Fibroblast of the aortic adventitia (primary cell): ENCODE data around the gene PTOV1. TPM values are rescaled to one million over a fixed set of nuclear protein-coding genes. Genes with fewer than 3 reads are reported as not detected.
A peak's percentile ranks its signal among the peaks of the same experiment; 100 is the strongest.

ENCODE experiments used
- DNase-seq: peaks from one replicate; pipeline ENCODE4 v3.0.0-alpha.2; 2010; ENCODE audit warnings: low read depth
- H3K4me3 ChIP-seq: 2 replicates; pipeline ENCODE4 v1.5.1; 2011; ENCODE audit warnings: low read depth, mild to moderate bottlenecking, control low read depth, low read length, moderate library complexity
- total RNA-seq: library from RNA; depleted of rRNA; stranded (reverse); fragments of >200 nt; gene quantifications from 2 replicates; pipeline ENCODE4 v1.2.3, GENCODE V29; 2012; ENCODE audit warnings: low replicate concordance
- TF ChIP-seq, protein P1 (sequence below): IDR thresholded peaks from 2 replicates; pipeline ENCODE4 v1.5.1; 2011; ENCODE audit warnings: mild to moderate bottlenecking, low read length, control low read depth, inconsistent platforms; ENCODE audit not compliant: insufficient read depth

The PTOV1 gene
- total RNA-seq, 1 donor: 46.2 TPM

DNA sequence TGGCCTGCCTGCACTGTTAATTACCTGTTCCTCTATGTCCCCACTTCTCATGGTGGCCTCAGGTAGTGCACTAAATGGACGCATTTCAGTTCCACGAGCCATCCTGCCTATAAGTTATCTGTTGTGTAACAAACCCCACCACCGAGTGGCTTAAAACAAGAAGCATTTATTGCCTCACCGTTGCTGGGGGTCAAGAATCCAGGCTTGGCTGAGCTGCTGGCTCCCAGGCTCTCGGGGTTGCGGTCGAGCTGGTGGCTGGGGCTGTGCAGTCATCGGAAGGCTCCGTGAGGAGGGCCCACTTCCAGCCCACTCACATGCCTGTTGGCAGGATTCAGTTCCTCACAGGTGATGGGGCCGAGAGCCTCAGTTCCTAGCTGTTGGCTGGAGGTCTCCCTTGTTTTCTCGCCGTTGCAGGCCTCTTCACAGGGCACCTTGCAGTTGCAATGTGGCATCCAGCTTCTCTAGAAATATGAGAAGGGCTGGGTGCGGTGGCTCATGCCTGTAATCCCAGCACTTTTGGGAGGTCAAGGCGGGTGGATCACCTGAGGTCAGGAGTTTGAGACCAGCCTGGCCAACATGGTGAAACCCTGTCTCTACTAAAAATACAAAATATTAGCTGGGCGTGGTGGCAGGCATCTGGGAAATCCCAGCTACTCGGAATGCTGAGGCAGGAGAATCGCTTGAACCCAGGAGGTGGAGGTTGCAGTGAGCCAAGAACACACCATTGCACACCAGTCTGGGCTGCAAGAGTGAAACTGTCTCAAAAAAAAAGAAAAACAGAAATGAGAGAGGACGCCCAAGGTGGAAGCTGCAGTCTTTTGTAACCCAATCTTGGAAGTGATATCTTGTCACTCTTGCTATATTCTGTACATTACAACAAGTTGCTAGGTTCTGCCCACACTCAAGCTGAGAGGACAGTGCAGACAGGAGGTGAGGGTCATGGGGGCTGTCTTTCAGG, 6.5 kb upstream of the PTOV1 start:
- DNase-seq: no peak
- TF ChIP-seq, protein P1, sequence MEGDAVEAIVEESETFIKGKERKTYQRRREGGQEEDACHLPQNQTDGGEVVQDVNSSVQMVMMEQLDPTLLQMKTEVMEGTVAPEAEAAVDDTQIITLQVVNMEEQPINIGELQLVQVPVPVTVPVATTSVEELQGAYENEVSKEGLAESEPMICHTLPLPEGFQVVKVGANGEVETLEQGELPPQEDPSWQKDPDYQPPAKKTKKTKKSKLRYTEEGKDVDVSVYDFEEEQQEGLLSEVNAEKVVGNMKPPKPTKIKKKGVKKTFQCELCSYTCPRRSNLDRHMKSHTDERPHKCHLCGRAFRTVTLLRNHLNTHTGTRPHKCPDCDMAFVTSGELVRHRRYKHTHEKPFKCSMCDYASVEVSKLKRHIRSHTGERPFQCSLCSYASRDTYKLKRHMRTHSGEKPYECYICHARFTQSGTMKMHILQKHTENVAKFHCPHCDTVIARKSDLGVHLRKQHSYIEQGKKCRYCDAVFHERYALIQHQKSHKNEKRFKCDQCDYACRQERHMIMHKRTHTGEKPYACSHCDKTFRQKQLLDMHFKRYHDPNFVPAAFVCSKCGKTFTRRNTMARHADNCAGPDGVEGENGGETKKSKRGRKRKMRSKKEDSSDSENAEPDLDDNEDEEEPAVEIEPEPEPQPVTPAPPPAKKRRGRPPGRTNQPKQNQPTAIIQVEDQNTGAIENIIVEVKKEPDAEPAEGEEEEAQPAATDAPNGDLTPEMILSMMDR: no peak
- no peak overlapping the region for H3K4me3 ChIP-seq

DNA sequence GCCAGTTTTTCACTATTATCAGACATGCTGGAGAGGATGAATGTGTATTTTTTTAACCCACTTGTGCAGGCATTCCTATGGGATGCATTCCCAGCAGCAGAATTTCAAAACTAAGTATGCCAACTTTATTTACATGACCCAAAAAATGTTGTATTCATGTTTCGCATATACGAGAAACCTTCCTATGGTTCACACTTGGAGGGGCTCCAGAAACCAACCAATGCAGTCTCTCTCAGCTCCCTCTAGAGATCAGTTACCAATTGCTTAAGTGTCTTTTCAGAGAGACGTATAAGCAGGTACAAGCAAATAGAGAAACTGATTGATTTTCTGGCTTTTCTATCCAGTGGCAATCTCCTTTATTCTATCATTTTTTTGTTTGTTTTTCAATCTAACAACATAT, 5.5 kb upstream of the PTOV1 start:
- no peak overlapping the region for H3K4me3 ChIP-seq
- no peak for DNase-seq
- TF ChIP-seq, protein P1: no peak

DNA sequence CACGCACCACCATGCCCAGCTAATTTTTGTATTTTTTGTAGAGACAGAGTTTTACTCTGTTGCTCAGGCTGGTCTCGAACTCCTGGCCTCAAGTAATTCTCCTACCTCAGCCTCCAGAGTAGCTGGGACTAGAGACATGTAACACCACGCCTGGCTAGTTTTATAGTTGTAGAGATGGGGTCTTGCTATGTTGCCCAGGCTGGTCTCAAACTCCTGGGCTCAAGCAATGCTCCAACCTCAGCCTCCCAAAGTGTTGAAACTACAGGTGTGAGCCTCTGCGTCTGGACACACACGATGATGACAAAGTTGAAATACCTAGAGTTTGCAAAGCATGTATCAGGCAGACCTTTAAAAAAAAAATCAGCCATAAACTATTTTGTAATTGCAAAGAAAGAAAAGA, 4.6 kb upstream of the PTOV1 start:
- no peak overlapping the region for H3K4me3 ChIP-seq

DNA sequence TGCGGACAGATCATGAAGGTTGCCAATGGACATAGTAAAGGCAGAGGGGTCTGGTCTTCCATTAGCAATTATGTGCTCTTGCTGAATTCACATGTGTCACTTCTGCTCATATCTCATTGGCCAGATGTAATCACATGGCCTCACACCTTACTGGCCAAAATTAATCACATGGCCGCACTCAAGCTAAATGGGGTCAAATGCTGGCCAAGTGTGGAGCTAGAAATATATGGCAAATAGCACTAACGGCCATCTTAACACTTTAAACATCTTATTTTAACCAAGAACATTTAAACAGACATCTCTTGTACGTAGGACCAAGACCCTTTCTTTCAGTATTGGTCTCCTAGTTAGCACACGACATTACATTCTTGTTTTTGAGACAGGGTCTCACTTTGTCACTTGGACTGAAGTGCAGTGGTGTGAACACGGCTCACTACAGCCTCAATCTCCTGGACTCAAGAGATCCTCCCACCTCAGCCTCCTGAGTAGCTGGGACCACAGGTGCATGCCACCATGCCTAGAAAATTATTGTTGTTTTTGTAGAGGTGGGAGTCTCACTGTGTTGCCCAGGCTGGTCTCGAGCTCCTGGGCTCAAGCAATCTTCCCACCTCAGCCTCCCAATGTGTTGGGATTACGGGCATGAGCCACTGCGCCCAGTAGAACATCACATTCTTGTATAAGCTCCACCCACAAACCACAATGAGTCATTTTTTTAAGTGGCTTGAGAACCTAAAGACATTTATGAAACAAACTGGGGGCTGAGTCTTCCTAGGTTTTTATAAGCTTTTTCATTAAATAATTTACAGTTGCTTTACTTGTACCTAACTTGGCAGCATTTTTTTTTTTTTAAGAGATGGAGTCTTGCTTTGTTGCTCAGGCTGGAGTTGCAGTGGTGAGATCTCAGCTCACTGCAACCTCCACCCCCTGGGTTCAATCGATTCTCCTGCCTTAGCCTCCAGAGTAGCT, 2.9 kb upstream of the PTOV1 start:
- TF ChIP-seq, protein P1: no peak

More for the DNA sequence above, 4.6 kb upstream of the PTOV1 start:
- no peak for DNase-seq
- TF ChIP-seq, protein P1: no peak

DNA sequence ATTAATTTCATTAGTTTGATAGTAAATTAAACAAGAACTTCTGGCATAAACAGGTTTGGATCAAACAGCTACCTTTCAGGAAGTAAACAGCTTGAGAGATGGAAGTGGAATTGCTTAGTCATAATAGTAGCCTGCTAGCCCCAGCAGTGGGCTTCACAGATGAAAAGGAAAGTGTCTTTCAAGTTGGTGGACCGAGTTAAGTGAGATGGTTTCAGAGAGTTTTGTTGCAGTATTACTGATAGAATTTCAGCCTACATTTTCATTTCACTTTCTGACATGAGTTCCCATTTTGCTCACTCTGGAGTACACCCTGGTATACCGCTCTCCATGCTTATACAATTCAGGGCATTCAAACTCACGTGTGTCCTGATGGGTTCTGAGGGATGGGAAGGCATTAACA, 2.0 kb upstream of the PTOV1 start:
- TF ChIP-seq, protein P1: no peak
- no peak for DNase-seq
- H3K4me3 ChIP-seq: no peak overlapping the region

More for the DNA sequence above, 2.9 kb upstream of the PTOV1 start:
- H3K4me3 ChIP-seq: no peak overlapping the region
- DNase-seq: peak; percentile 79

DNA sequence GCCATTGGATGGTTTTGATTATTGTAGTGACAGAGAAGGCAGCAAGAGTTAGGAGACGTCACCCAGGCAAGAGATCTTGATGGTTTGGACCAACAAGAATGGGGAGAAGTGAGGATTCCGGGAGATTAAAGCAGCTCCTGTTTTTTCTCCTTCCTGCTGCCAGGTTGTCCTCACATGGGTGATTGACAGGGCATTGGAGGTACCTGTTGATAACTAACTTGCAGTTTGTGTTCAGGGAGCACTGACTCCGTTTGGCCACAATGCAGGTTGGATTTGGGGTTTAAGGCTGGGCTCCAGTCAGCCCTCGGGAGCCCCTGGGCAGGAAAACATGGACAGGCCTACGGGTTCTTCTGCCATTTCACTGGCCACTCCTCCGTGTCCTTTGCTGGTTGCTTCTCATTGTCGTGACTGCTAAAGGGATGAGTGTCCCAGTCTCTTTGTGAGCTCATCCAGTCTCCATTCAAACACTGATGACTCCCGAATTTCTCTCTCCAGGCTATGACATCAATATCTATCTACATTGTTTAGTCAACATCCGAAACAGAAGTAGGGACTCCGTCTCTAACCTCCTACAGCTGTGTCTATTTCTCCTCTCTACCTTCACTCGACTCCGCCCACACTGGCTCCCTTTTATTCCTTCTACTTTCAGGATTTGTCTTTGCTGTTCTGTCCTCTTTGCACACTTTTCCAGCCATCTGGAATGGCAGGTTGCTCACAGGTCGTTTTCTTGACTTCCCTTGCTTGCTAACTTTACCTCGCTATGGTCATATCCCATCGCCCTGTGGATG, 1.3 kb upstream of the PTOV1 start:
- DNase-seq: no peak
- TF ChIP-seq, protein P1: no peak
- peak overlapping the region; percentile 90 for H3K4me3 ChIP-seq
